ENCODE measurements around the gene PIEZO1.

DNA sequence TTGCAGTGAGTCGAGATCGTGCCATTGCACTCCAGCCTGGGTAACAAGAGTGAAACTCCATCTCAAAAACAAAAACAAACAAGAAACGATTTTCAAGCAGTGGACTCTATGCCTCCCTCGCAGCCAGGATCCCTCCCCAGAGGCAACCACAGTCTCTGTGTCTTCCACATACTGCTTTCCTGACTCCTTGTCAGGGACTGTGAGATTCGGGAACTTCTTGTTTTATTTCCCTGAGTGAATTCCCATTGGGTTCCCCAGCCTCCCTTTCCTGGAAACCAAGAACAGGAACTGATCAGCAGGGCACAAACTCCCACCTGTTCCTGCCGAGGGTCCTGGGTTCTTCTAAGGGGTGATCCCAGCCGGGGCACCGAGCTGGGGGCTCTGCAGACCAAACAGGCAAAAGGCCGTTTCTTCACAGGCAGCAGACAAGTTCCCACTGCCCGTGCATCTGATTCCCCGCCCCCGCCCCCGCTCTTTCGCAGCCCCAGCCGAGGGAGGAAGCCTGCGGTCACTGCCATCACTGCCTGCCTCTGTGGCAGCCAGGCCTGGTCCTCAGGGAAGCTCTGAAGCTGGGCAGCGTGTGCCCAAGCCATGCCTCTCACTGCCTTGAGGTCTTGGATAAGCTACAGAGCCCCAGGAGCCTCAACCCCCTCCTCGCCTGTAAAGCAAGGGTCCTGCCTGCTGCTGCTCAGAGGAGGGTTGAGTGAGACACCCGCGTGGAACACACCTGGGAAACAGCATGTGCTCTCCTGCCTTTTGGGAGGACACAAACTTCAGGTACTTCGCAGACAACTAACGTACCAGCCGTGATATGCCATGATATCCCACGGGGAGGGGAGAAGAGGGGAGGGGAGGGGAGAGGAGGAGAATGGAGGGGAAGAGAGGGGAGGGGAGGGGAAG lies 5.5 kb upstream of the PIEZO1 start:
- TF ChIP-seq, protein P1, sequence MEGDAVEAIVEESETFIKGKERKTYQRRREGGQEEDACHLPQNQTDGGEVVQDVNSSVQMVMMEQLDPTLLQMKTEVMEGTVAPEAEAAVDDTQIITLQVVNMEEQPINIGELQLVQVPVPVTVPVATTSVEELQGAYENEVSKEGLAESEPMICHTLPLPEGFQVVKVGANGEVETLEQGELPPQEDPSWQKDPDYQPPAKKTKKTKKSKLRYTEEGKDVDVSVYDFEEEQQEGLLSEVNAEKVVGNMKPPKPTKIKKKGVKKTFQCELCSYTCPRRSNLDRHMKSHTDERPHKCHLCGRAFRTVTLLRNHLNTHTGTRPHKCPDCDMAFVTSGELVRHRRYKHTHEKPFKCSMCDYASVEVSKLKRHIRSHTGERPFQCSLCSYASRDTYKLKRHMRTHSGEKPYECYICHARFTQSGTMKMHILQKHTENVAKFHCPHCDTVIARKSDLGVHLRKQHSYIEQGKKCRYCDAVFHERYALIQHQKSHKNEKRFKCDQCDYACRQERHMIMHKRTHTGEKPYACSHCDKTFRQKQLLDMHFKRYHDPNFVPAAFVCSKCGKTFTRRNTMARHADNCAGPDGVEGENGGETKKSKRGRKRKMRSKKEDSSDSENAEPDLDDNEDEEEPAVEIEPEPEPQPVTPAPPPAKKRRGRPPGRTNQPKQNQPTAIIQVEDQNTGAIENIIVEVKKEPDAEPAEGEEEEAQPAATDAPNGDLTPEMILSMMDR (IDR thresholded peaks at IDR 0.05), result no peak
- TF ChIP-seq POLR2A (IDR thresholded peaks at IDR 0.05), result no peak

Data from right lobe of liver (tissue), 4 donors.